Fibroblast of lung (primary cell): ENCODE data around the gene SPG11. TPM values are rescaled to one million over a fixed set of nuclear protein-coding genes. Genes with fewer than 3 reads are reported as not detected.

Experiments used
- DNase-seq, 2 donors: peaks; one replicate each; pipeline versions ENCODE4 v3.0.0 to v3.0.0-alpha.2; 2010; ENCODE audit warnings: low read depth in 2 of 2
- H2AFZ ChIP-seq: 2 replicates; pipeline ENCODE4 v1.5.1; 2012; ENCODE audit warnings: low read length, control low read depth, inconsistent platforms
- H3K27ac ChIP-seq: 2 replicates; pipeline ENCODE4 v1.5.1; 2011; ENCODE audit warnings: low read length, control low read depth; ENCODE audit not compliant: insufficient read depth
- H3K27me3 ChIP-seq: 2 replicates; pipeline ENCODE4 v1.5.1; 2011; ENCODE audit warnings: mild to moderate bottlenecking, low read length; ENCODE audit not compliant: control insufficient read depth, insufficient read depth
- H3K36me3 ChIP-seq: 2 replicates; pipeline ENCODE4 v1.5.1; 2011; ENCODE audit warnings: low read length; ENCODE audit not compliant: control insufficient read depth, insufficient read depth
- H3K4me1 ChIP-seq: 2 replicates; pipeline ENCODE4 v1.5.1; 2011; ENCODE audit warnings: low read length; ENCODE audit not compliant: control insufficient read depth, insufficient read depth; ENCODE audit errors: extremely low read depth
- H3K4me2 ChIP-seq: 2 replicates; pipeline ENCODE4 v1.5.1; 2011; ENCODE audit warnings: low read length, control low read depth; ENCODE audit not compliant: insufficient read depth; ENCODE audit errors: extremely low read depth
- H3K4me3 ChIP-seq, 4 experiments: fragments of 200-600 bp in 1 of 4; sonication (generic) in 1 of 4; replicated peaks in 1 of 4; 2 replicates each; pipeline ENCODE4 v1.5.1; 2011 to 2016; ENCODE audit warnings: low read length in 4 of 4, low read depth in 3 of 4, mild to moderate bottlenecking in 3 of 4, control low read depth in 2 of 4, inconsistent platforms in 1 of 4, mixed read lengths in 1 of 4; ENCODE audit not compliant: insufficient read depth in 1 of 4; ENCODE audit errors: control extremely low read depth in 1 of 4
- H3K79me2 ChIP-seq: 2 replicates; pipeline ENCODE4 v1.5.1; 2012; ENCODE audit warnings: mild to moderate bottlenecking, low read length, inconsistent platforms; ENCODE audit not compliant: control insufficient read depth, insufficient read depth
- H3K9ac ChIP-seq: 2 replicates; pipeline ENCODE4 v1.5.1; 2011; ENCODE audit warnings: mild to moderate bottlenecking, low read length, control low read depth; ENCODE audit not compliant: insufficient read depth
- H3K9me3 ChIP-seq: 2 replicates; pipeline ENCODE4 v1.5.1; 2012; ENCODE audit warnings: low read depth, low read length; ENCODE audit not compliant: control insufficient read depth, insufficient read depth
- H4K20me1 ChIP-seq: 2 replicates; pipeline ENCODE4 v1.5.1; 2011; ENCODE audit warnings: low read length; ENCODE audit not compliant: control insufficient read depth, insufficient read depth; ENCODE audit errors: extremely low read depth
- EZH2 ChIP-seq: IDR thresholded peaks from 2 replicates; pipeline ENCODE4 v1.5.1; 2012; ENCODE audit warnings: low read length, control low read depth, mild to moderate bottlenecking; ENCODE audit errors: missing control alignments
- polyA plus RNA-seq, 2 donors: library from polyadenylated mRNA; depleted of rRNA in 1 of 2; stranded (reverse) in 1 of 2; unstranded in 1 of 2; fragments of >200 nt; gene quantifications; 2 replicates each; pipeline ENCODE4 v1.2.1, GENCODE V29; 2011 to 2012; ENCODE audit warnings: missing spikeins in 1 of 2
- total RNA-seq: library from RNA; depleted of rRNA; stranded (reverse); fragments of >200 nt; gene quantifications from 2 replicates; pipeline ENCODE4 v1.2.1, GENCODE V29; 2014
- TF ChIP-seq, protein P1 (sequence below), 2 donors: IDR thresholded peaks in 1 of 2; conservative IDR thresholded peaks in 1 of 2; 1 replicate in 1 of 2; 2 replicates in 1 of 2; pipeline ENCODE4 v1.5.1; 2011 to 2012; ENCODE audit warnings: low read length in 2 of 2, control low read depth in 1 of 2, inconsistent platforms in 1 of 2, low read depth in 1 of 2, mild to moderate bottlenecking in 1 of 2

Gene SPG11
- total and polyA plus RNA-seq, 2 donors (not counting 1 experiment from before 2014, with no cell fraction given): 35.6 to 95.9 TPM

- Histone ChIP-seq H3K4me1 (no peaks in the 10 kb centered on the region), H3K9ac (no peak overlapping the region), H3K9me3 (no peaks in the 10 kb centered on the region), H3K36me3 (peaks cover 15% of the 10 kb centered on the region), H4K20me1 (no peaks in the 10 kb centered on the region), H2AFZ (no peak overlapping the region), H3K27ac (no peak overlapping the region), H3K4me3 (no peak overlapping the region), H3K27me3 (no peaks in the 10 kb centered on the region), H3K79me2 (no peaks in the 10 kb centered on the region), H3K4me2 (no peak overlapping the region)
- no peak for DNase-seq
- TF ChIP-seq, protein P1, sequence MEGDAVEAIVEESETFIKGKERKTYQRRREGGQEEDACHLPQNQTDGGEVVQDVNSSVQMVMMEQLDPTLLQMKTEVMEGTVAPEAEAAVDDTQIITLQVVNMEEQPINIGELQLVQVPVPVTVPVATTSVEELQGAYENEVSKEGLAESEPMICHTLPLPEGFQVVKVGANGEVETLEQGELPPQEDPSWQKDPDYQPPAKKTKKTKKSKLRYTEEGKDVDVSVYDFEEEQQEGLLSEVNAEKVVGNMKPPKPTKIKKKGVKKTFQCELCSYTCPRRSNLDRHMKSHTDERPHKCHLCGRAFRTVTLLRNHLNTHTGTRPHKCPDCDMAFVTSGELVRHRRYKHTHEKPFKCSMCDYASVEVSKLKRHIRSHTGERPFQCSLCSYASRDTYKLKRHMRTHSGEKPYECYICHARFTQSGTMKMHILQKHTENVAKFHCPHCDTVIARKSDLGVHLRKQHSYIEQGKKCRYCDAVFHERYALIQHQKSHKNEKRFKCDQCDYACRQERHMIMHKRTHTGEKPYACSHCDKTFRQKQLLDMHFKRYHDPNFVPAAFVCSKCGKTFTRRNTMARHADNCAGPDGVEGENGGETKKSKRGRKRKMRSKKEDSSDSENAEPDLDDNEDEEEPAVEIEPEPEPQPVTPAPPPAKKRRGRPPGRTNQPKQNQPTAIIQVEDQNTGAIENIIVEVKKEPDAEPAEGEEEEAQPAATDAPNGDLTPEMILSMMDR (conservative IDR thresholded peaks at IDR 0.05 in 1 of 2, IDR thresholded peaks at IDR 0.05 in 1 of 2; ENCODE audit: low read depth in 1 of 2, low read length in 2 of 2): no peak
- TF ChIP-seq EZH2: no peak
Observed at GRCh38 chr15:44570361-44570760, 93.1 kb downstream of the SPG11 start.

DNA sequence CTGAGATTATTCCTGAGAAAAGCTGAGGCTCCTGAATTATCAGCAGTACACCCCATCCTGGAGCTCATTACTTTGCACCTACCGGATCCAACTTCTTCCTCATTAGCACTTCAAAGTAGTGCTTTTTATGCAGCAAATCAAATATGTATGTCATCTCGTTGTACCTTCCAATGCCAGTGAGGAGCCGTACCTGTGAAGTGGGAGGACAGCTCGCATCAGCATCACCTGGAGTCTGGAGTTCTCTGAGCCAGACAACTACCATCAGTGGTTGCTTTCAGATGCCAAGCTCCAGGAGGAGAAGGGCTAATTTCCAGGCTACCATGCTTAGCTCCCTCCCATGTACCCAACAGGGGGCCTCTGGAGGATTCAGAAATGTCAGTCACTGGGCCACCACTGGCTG, 94.1 kb downstream of the SPG11 start:
- H3K27me3 ChIP-seq: no peaks in the 10 kb centered on the region
- no peak overlapping the region for H3K9ac ChIP-seq
- no peak overlapping the region for H2AFZ ChIP-seq
- H3K27ac ChIP-seq: no peak overlapping the region
- H3K79me2 ChIP-seq: no peaks in the 10 kb centered on the region
- no peak for DNase-seq
- no peaks in the 10 kb centered on the region for H4K20me1 ChIP-seq
- no peaks in the 10 kb centered on the region for H3K9me3 ChIP-seq
- no peaks in the 10 kb centered on the region for H3K4me1 ChIP-seq
- no peak overlapping the region for H3K4me2 ChIP-seq
- H3K4me3 ChIP-seq: no peak overlapping the region
- H3K36me3 ChIP-seq: peaks cover 20% of the 10 kb centered on the region
- TF ChIP-seq, protein P1 (conservative IDR thresholded peaks at IDR 0.05 in 1 of 2, IDR thresholded peaks at IDR 0.05 in 1 of 2; ENCODE audit: low read depth in 1 of 2, low read length in 2 of 2): no peak
- TF ChIP-seq EZH2: no peak

GRCh38 chr15:44568338-44568737, 95.1 kb downstream of the SPG11 start:
- Histone ChIP-seq H3K79me2 (no peaks in the 10 kb centered on the region), H3K4me2 (no peak overlapping the region), H3K9me3 (no peaks in the 10 kb centered on the region), H3K4me1 (no peaks in the 10 kb centered on the region), H2AFZ (no peak overlapping the region), H3K27me3 (no peaks in the 10 kb centered on the region), H4K20me1 (no peaks in the 10 kb centered on the region), H3K27ac (no peak overlapping the region), H3K9ac (no peak overlapping the region), H3K36me3 (peaks cover 21% of the 10 kb centered on the region), H3K4me3 (no peak overlapping the region)
- DNase-seq: no peak
- no peak for TF ChIP-seq EZH2
- TF ChIP-seq, protein P1 (conservative IDR thresholded peaks at IDR 0.05 in 1 of 2, IDR thresholded peaks at IDR 0.05 in 1 of 2; ENCODE audit: low read depth in 1 of 2, low read length in 2 of 2): no peak
